NCI-H2171 (cell line): ENCODE results near the gene OBSL1.
A peak's percentile ranks its signal among the peaks of the same experiment; 100 is the strongest.

Source experiments
- DNase-seq: peaks from one replicate; lab custom pipeline; 2025; lab: John Stamatoyannopoulos, UW

Gene OBSL1

DNA sequence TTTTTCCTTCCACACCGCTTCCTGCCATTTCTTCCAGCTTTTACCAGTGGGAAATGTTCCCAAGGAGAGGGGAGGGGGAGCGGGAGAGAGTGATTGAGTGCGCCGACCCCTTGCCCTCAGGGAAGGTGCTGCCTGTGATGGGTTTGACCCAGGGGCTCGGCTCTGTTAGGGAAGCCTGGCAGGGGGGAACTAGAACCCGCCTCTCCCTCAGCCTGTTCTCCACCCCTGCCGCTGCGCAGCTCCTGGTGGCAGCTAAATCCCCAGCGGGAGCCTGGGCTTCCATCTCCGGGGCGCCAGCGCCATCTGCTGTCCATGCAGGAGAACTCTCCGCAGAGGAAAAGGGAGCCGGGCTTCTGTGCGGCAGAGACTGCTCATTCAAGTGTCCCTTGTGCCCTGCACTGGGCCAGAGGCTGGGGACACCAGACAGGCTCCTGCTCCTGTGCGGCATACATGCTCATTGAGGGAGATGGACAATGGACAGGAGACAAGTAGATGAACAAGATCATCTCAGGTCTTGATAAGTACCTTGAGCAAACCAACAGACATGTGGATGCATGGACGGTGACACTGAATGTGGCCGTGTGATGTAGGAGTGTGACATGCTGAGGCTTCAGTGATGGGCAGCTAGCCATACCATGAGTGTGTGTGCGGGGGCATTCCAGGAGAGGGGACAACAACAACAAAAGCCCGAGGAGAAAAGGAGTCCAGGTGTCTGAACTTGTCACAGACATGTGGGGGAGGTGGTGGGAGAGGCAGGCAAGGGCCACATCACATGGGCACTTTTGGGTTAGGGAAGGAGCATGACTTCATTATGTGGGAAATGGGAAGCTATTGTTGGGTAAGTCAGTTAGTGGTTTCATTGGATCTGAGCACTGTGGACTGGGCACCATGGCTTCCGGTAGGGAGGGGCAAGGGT, 41.0 kb downstream of the OBSL1 start:
- peak; percentile 85 for DNase-seq

DNA sequence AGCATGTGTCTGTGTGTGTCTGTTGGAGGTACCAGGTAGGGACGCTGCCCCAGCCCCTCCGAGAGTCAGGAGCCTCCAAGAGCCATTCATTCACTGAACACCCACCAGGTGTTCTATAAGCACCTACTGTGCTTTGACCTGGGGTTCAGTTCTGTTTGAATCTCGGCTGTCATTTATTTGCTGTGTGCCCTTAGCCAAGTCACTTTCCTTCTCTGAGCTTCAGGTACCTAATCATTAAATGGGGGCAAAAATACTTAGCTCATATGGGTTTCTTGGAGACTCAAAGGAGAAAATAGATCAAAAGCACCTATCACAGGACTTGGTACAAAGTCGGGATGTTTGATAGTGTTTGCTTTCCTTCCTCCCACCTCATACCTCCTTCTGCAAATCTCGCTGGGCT, 43.9 kb downstream of the OBSL1 start:
- DNase-seq = no peak

DNA sequence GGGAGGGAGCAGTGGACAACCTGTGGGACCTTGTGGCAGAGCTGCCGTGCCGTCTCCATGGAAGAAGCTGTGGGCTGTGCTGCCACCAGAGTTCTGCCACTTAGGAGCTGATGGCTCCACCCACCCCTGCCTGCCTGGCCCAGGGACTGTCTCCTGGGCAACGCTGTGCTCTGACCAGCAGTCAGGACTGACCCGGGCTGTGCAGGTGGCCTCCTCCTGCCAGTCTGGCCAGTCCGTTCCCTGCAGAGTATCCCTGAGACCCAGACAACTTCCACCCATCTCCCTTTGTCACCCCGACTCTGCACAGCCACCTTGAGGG, 44.3 kb downstream of the OBSL1 start:
- DNase-seq = no peak

DNA sequence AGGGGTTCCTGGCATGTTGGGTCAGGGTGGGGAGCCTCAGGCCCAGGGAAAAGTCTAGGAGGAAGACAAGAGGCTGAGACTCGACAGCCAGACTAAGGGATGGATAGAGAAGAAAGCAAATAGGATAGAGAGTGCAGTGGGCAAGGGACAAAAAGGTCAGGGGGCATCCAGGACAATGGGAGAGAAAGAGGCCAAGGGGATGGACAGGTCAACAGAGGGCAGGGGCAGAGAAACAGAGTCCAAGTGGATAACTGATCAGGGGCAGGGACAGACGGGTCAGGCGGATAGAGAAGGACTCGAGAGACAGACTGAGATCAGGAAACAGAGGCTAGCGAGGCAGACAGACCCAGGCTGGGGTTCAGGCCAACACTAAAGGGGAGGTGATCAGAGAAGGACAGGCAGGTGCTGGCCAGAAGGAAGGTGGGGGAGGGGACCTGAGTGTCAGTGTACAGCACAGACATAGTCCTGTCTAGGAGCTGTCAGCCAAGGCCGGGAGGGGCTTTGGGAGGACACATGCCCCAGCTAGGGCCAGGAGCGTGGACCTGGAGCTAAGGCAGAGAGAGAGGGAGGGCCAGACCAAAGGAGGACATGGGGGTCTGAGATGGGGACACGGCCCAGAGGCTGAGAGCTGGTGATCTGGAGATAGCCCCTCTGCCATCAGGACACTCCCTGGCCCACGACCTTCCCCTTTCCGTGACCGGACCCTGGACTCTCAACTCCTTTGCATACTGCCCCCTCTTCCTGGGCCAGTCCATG, 44.8 kb downstream of the OBSL1 start:
- no peak for DNase-seq

DNA sequence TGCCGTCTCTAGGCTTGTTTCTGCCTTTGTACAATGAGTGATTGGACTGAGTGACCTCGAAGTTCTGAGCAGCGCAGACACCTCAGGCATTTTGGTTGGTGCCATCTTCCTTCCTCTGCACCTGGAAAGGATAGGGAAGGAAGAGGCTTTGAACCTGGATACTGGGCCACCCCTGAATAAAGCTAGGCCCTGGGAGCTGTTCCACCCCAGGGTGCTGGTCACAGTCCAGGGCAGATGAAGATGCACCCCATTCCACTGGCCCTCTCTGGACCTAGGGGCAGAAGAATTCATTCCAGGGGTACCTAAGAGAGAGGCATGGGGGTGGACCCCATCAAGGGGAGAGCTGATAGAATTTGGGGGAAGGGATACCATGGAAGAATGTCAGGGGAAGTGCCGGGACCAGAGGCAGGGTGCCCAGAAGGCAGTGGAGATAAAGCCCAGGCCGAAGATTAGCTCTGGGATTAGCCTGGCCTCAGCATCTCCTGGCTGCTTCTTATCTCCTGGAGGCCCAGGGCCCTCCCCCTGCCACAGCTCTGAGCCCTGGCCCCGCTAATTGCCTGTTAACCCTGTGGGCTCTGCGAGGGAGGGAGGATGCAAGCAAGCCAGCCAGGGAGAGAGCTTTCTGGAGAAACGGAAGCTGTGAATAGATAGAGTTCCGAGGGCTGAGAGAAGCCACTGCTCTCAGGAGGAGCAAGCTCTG, 45.7 kb downstream of the OBSL1 start:
- DNase-seq = no peak

DNA sequence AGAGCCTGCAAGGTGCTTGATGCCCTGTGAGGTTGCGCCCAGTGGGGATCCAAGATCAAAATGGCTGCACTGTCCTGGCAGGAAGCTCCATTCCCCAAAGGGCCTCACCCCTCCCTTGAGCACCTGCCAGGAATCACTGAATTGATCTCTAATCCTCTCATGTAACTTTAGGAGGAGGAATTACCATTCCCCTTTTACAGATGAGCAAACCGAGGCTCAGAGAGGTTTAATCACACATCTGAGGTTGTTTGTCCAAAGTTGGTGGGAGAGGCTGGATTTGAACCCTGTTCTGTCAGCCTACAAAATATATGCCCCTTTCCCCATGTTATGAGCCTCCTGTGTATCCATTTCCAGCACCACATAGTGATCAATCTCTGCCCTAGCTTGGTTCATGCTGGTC, 46.5 kb downstream of the OBSL1 start:
- DNase-seq = no peak

DNA sequence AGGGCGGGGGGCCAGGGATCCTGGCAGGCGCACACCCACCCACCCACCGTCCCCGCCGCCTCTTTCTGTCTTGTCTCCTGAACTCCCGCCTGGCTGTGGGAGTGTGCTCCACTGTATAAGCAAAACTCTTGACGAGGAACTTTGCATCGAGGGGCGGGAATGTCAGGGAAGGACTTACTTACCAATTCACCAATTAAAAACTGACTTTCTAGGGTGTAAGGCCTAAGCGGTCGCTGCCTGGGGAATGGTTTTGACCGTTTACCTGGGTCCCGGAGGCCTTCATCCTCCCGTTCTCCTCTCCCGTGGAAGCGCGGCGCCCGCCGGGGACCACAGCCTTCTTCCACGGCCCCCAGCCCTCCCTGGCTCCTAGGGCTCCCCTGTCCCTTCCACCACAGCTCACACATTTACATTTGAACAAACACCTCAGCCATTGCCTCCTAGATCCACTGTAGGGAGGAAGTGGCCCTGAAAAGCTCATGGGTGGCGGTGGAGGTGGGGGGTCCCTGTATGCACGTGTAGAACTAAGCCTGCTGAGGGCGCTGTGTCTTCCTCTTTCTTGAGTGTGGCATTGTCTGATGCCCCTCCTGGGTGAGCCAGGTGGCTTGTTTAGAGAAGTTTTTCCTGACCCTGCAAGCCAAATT, 48.2 kb downstream of the OBSL1 start:
- DNase-seq = no peak

DNA sequence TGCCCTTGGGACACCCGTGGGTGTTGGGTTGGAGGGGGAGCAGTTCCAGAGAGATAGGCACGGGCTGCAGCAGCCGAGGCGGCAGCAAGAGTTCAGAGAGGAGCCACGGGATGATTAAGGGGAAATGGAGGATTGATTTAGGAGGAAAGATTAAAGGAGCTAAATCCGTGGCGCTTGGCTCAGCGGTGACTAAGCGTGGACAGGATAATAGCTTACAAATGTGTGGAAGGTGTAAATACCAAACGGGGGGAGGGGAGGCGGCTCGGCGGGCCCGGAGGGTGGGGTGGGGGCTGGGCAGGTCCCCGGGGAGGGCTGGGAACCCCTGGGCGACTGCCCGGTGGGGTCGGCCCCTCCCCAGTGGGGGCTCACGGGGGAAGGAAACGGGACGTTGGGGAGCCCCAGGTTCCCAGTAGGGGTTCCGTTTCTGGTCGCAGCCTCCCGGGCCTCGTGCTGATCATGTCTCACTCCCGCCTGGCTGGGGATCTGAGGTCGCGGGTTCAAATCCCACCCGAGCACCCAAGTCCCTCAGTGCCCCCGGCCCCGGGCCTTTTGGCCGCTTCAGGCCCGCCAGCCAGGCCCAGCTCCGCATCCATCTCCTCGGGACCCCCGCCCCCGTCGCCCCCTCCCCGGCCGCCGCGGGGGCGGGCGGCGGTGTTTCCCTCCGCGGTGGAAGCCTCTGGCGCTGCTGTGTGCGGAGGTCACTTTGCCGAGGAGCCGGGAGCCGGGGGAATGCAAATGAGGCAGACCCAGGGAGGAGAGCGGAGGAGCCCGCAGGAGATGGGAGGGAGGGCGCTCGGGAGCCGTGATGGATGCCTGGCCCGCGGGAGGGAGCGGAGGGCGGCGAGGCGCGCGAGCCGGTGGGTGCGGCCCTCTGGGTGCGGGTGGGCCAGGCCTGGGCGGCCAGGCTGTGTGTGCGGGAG, 49.0 kb downstream of the OBSL1 start:
- no peak for DNase-seq

DNA sequence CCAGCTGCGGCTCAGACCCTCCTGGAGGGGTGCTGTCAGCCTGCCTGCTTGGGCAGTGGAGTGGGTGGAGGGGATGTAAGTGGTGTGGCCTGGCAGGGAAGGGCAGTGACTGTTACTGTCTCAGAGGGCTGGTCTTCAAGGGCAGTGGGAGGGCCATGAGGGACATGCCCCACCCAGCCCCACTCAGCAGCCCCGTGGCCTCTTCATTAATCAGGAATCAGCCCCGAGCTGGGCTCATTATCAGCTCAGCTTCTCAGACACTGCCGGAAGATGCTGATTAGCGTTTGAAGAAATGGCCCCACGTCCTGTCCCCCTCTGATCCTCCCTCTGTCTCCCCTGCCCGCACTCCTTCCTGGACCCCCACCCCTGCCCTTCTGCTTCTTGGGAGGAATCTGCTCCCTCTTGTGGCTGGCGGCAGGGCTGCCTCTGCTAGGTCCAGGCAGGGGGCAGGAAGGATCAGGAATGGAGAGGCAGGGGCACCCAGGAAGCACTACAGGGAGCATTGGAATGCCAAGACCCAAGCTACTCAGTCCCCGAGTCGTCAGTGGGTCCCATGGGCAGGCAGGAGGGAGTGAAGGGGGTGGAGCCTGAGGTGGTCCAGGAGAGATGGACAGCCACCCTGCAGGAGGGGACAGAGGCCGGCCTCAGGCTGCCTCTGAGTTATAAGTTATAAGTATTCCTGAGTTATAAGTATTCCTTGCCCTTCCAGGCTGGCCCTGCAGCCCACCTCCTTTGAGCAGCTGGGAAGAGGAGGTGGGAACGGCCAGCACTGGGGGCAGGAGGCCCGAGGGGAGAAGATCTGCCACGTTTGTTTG, 50.1 kb downstream of the OBSL1 start:
- DNase-seq = no peak

DNA sequence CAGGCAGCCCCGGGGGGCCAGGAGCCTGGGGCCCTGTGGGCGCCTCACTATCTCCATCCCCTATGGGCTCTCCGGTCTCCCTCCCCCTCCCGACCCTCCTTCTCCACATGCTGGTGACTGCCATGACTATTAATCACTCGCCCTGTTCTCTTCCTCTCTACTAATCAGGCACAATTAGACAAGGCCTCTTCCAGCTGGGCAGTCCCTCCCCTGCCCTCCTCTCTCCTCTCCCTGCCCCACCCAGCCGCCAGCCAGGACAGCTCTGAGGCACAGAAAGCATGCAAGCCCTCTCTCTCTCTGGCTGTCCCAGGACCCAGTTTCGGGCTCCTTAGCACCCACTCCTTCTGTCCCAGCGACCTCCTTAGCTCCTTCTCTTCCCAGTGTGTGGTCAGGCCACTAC, 51.3 kb downstream of the OBSL1 start:
- DNase-seq = no peak

DNA sequence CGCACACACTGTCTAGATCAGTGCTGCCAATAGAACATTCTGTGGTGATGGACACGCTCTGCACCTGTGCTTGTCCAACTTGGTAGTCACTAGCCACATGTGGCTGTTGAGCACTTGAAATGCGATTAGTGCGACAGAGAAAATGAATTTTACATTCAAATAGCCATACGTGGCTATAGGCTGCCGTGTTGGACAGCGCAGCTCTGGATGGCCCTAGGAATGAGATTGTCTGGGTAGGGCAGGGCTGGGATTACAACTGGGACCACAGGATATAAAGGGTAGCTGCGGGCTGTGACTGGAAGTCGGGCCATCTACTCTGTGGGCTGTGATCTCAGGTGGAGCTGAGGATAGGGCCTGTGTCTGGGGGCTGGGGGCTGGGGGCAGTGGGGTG, 51.8 kb downstream of the OBSL1 start:
- no peak for DNase-seq

DNA sequence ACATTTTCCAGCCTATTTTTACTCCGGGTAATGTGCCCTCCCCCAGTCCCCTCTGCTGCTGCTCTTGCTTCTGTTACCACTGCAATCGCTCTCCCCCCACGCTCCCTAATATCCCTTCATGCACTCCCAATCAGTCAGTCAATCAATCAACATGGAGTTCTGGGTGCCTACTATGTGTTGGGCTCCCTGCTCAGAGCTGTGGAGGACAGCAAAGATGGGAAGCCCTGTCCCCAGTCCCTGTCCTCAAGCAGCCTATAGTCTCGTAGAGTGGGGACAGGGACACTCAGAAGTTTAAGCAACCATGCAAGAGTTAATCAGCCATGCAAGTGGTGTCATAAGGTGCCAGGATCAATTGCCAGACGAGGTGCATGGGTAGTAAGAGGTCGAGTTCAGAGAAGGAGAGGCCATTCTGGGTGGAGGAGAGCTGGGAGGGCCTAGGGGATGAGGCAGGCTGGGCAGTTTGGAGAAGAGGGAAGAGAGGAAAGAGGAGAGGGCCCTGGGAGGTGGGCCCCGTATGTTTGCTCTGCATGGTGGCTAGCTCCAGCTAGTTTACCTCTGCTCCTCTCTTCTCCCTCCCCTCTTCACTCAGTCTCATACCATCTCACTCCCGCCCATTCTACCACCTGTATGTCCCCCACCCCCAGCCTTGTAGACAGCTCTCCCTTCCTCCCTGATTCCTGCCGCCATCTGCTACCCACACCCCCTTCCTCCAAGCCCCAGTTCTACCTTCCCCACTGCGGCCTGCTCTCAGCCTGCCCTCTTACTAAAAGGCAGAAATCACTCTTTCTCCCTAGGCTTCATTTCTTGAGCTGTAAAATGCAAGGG, 53.2 kb downstream of the OBSL1 start:
- peak; percentile 69 for DNase-seq

DNA sequence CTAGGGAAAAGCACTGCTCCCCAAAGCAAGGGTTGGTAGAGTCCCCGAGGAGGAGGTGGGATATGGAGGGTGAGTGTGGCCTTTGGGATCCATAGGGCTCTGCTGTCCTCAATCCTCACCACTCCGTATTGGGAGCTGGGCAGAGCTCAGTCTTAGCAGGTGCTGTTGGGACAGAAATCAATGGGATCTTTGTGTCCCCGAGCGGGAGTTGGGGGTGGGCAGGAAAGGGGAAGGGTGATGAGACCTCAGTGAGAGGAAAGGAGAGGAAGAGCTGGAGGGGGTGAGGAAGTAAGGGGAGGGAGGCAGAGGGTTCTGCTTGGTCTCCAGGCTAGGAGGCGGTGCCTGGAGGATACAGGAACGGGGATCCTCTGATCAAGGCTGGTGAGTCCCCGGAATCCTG, 54.5 kb downstream of the OBSL1 start:
- DNase-seq = no peak

DNA sequence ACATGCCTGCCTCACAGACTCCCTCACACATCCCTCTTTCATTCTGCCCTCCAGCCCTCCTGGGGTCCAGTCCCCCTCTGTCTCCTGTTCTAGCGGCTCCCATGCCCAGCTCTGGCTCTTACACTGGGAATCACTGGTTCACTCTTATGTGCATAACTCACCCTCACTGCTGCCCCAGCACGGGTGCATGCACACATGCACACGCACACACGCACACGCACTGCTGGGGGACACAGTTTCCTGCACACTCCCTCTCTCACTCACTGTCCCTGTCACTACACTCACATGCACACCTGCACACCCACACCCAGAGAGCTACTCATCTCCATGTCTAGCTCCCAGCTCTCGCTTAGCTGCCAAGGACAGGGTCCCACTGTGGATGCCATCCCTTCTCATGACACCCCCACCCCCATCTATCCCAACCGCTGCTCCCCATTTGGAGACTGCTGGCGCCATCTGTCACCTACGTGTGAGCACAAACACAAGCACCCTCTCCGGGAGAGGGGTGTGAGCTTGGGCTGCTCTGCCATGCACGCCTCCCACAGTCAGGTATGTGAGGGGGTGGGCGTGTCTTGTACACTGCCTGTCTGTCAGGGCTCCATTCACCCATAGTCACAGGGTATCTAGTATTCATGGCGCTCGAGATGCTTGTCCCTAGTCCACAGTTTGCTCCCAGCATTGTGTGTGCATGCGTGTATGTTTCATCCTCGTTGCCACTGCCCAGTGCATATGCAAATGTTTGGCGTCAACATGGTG, 55.3 kb downstream of the OBSL1 start:
- no peak for DNase-seq

DNA sequence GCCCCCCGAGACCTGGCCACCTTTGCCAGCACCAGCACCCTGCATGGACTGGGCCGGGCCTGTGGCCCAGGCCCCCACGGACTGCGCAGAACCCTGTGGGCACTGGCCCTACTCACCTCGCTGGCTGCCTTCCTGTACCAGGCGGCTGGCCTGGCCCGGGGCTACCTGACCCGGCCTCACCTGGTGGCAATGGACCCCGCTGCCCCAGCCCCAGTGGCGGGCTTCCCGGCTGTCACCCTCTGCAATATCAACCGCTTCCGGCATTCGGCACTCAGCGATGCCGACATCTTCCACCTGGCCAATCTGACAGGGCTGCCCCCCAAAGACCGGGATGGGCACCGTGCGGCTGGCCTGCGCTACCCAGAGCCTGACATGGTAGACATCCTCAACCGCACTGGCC, 56.5 kb downstream of the OBSL1 start:
- no peak for DNase-seq

DNA sequence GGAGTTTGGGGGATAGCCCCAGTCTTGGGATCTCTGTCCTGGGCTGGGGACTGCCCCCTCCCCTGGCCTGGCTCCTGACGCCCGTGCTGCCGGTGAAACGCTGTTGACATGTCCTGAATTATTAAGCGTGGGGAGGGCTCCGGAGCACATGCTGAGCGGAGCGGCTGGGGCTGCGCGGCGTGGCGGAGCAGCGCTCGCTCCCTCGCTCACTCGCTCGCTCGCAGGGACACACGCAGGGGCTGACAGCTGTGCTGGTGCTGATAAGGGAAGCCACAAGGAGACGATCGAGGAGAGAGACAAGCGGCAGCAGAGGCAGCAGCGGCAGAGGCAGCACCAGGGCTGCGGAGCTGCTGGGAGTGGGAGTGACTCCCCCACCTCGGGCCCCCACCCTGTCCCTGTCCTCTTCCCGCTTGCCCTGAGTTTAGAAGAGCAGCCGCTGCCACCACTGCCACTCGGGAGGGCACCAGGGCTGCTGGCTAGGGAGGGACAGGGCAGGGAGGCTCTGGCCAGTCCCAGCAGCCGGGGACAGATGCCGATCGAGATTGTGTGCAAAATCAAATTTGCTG, 57.1 kb downstream of the OBSL1 start, which contains the start of gene ASIC4:
Gene ASIC4, plus strand, starts transcription at position 287 of the 566 bp plus-strand sequence. Its CDS starts 243 bp downstream, at position 530.
- DNase-seq = peak; percentile 59

DNA sequence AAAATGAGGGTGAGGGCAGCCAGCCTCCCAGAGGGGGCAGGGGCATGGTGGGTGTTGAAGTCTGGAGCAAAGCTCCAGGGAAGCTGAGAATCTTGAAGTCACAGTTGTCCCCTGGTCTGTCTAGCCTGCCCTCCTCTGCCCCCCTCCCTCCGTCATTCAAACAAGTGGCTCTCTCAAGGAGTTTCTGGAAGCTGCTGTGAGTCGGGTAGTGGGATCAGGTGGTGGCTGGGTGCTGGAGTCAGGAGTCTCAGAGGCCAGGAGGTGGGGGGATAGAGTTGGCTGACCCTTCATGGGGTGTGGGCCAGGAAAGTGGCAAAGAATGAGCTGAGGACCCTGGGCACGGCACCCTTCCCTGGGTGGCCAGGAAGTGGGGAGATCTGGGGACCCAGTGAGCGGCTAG, 57.6 kb downstream of the OBSL1 start:
- DNase-seq = no peak

DNA sequence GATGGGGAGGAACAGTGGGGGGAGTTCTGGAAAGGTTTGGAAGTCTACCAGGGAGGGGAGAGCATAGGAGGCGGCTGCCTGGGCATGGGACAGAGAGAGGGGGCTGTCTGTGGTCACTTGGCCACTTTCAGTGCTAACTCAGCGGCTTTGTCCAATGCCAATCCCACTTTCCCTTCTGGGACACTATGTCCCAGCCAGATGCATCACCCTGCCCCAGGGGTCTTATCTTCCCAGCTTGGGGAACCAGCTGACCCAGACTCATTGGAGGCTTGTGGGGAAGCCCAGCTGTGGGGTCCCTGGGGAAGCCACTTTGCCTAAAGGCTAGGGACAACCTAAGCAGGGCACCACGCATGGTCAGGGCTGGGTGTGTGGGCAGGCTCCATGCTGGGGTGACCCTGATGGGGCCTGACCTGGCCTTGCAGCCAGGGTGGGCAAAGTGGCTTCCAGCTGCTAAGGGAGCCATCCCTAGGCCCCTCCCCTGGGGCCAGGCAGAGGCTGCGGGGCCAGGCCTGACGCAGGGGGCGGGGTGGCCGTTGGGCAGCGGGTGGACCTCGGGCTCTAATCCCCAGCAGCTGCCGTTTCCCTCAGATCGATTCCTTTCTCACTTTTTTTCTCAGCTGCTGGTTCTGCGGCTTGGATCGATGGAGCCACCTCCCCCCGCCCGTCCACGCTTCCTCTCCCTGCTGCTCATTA, 58.7 kb downstream of the OBSL1 start:
- no peak for DNase-seq
